Psoas muscle (tissue), 8 donors: ENCODE data around the gene BRD7. TPM values are rescaled to one million over a fixed set of nuclear protein-coding genes. Genes with fewer than 3 reads are reported as not detected.

Experiments
- ATAC-seq, 4 donors: fragments of 200-7000 bp; cut with Tn5 transposase; one replicate each; pipeline ENCODE4 v1.9.1; 2020; ENCODE audit warnings: moderate library complexity in 3 of 4, mild to moderate bottlenecking in 2 of 4
- DNase-seq, 2 donors: peaks; one replicate each; pipeline ENCODE4 v3.0.0-alpha.2; 2020
- H3K27ac ChIP-seq: fragments of 200-600 bp; one replicate; pipeline ENCODE4 v1.8.0; 2022
- H3K27me3 ChIP-seq, 3 donors: fragments of 200-600 bp in 1 of 3; one replicate each; pipeline versions ENCODE4 v1.6.1 to v1.8.0; 2013 to 2022; ENCODE audit warnings: low read length in 2 of 3, mild to moderate bottlenecking in 2 of 3, moderate library complexity in 1 of 3; ENCODE audit not compliant: insufficient read depth in 3 of 3
- H3K36me3 ChIP-seq, 2 donors: fragments of 200-600 bp in 1 of 2; one replicate each; pipeline versions ENCODE4 v1.6.1 to v1.8.0; 2013 to 2022; ENCODE audit warnings: low read depth in 1 of 2, mild to moderate bottlenecking in 1 of 2, moderate library complexity in 1 of 2; ENCODE audit not compliant: insufficient read depth in 1 of 2
- H3K4me1 ChIP-seq: fragments of 200-600 bp; one replicate; pipeline ENCODE4 v1.8.0; 2022
- H3K4me3 ChIP-seq: fragments of 200-600 bp; one replicate; pipeline ENCODE4 v1.8.0; 2022; ENCODE audit warnings: mild to moderate bottlenecking
- H3K9me3 ChIP-seq: fragments of 200-600 bp; one replicate; pipeline ENCODE4 v1.8.0; 2022
- CTCF ChIP-seq: fragments of 200-600 bp; IDR thresholded peaks from one replicate; pipeline ENCODE4 v1.8.0; 2022; ENCODE audit warnings: antibody characterized with exemption
- WGBS, 3 donors: extraction: QIAGEN DNeasy Blood & Tissue Kit; methylation state at CpG; one replicate each; pipeline versions ENCODE4 v1.1.6 to v1.1.7; 2013; 5-methylcytosine and 5-hydroxymethylcytosine counted together
- intact Hi-C, 2 donors: fragments of 100-400 bp; cut with DNase I; formaldehyde crosslinking; loops; one replicate each; pipeline versions ENCODE4 v1.11.0 to v1.14.2; 2022
- polyA plus RNA-seq, 3 donors: library from polyadenylated mRNA; stranded (reverse); fragments of 200-250 nt; gene quantifications; one replicate each; pipeline ENCODE4 v1.2.3, GENCODE V29; 2013
- total RNA-seq, 4 donors: library from RNA; stranded (reverse); fragmentation: NEBNext Ultra II Directional in 2 of 4; extraction: Animal tissue kit (Norgen Biotek cat#: 25700) in 2 of 4; gene quantifications; one replicate each; pipeline versions ENCODE4 v1.2.1 to v1.2.4, GENCODE V29; 2021 to 2023
- donor health status: healthy with polysubstance abuse.
- donor health status: DM: no; HTN: no; CAD: no; lungs with moderate emphysema.
- donor health status: Bipolar disorder and iron deficiency.
- donor health status: healthy.
- donor health status: DM: yes; HTN: yes; CAD: no.
- donor health status: DM: no; HTN: no; CAD: no.
- donor health status: DM: no; HTN: no; CAD: no.
- donor health status: DM: yes; HTN: yes; CAD: no.

The BRD7 gene
- total and polyA plus RNA-seq, 7 donors: 32.4 to 77.1 (median 49.1) TPM

GRCh38 chr16:50338371-50339231 is 30.2 kb downstream of the BRD7 start:
- H3K9me3 ChIP-seq: no peaks in the 10 kb centered on the region
- H3K36me3 ChIP-seq: peaks cover 14 to 56% of the 10 kb centered on the region in 2 donors
- H3K4me1 ChIP-seq: peaks cover 9% of the 10 kb centered on the region
- ATAC-seq: no peak
- no peaks in the 10 kb centered on the region for H3K27me3 ChIP-seq
- H3K4me3 ChIP-seq: no peak overlapping the region
- TF ChIP-seq CTCF: no peak
- H3K27ac ChIP-seq: no peak overlapping the region
- 86 to 91% (median 90%) methylated on average over 8 of the region's 8 CpGs for WGBS, 3 donors
- DNase-seq: no peak
- intact Hi-C loops: no loop called here

DNA sequence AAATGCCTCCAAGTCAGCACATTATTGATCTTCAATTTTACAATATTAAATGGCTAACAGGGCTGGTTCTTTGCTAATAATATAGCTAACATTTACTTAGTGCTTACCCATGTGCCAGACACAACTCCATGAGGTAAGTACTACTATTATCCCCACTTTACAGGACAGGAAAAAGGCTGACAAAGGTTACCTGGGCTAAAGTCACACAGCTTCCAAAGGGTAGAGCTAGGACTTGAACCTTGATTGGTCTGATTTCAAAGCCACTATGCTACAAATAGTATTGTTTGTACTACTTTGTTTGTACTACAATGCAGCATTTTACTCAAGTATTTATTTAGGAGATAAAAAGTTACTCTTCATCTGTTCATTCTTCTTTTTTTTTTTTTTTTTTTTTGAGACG is 31.9 kb downstream of the BRD7 start:
- ATAC-seq: no peak
- intact Hi-C loops: no loop called here
- Histone ChIP-seq H3K27me3 (no peaks in the 10 kb centered on the region), H3K27ac (no peak overlapping the region), H3K4me1 (peaks cover 16% of the 10 kb centered on the region), H3K36me3 (peaks cover 14 to 54% of the 10 kb centered on the region in 2 donors), H3K4me3 (no peak overlapping the region), H3K9me3 (no peaks in the 10 kb centered on the region)
- WGBS, 3 donors: 100% methylated on average over 1 of the region's 1 CpG; no CpG with 5 or more reads in 2 of the 3 donors
- no peak for TF ChIP-seq CTCF
- no peak for DNase-seq

DNA sequence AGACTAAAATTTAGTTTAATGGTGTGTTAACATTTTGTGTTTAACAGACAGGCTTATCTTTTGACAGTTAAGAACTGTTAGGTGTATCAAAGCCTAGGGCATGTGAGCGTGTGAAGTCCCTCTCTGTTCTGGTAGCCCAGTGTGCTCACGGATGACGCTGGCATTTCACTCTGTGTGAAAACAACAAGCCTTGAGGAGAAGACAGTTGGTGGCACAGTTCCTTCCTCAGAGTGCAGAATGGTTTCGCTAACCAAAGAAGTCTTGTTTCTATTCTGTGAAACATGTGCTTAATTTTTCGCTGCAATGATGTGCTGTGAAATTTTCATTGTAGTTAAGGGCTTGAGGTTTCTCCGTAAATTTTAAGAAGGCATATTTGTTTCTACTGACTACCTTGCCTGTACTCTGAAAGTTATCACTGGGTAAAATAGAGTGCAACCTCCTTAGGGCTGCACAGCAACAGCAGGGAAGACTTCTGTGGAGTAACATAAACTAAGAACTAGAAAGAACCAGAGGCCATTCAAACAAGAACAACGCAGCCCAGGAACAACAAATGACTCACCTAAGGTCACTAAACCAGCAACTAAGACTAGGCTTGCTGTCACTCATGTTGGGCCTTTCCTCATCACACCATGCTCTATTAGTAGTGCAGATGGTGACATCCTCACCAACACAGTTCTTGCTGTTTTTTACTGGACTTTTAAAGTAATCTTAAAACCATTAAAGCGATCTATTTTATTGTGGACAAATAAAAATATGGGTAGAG is 33.4 kb downstream of the BRD7 start:
- Histone ChIP-seq H3K9me3 (no peaks in the 10 kb centered on the region), H3K36me3 (peaks cover 14 to 53% of the 10 kb centered on the region in 2 donors), H3K27me3 (no peaks in the 10 kb centered on the region), H3K4me3 (no peak overlapping the region), H3K27ac (no peak overlapping the region), H3K4me1 (peaks cover 17% of the 10 kb centered on the region)
- WGBS, 3 donors: 90 to 95% (median 91%) methylated on average over 8 of the region's 8 CpGs
- no peak for TF ChIP-seq CTCF
- ATAC-seq: no peak
- DNase-seq: no peak
- intact Hi-C loops: no loop called here

- no peak for ATAC-seq
- Histone ChIP-seq H3K9me3 (no peaks in the 10 kb centered on the region), H3K4me3 (no peak overlapping the region), H3K27me3 (no peaks in the 10 kb centered on the region), H3K36me3 (peaks cover 14 to 53% of the 10 kb centered on the region in 2 donors), H3K27ac (no peak overlapping the region), H3K4me1 (peaks cover 17% of the 10 kb centered on the region)
- DNase-seq: no peak
- intact Hi-C loops: no loop called here
- WGBS, 3 donors: 87 to 90% (median 87%) methylated on average over 14 of the region's 14 CpGs
- TF ChIP-seq CTCF: no peak
These were observed 34.4 kb downstream of the BRD7 start for GRCh38 chr16:50334106-50334975.
